HG03159 (cell line): ENCODE results near the gene CFAP69.
"Not testable (repeated sequence)": the region's sequence is repeated elsewhere in the genome, so short reads cannot be mapped to it uniquely, and the experiment has no call there.

Source experiments
- ATAC-seq: cut with Tn5 transposase; IDR thresholded peaks from one replicate; pipeline ENCODE4 v1.9.1; 2021; ENCODE audit warnings: mild to moderate bottlenecking, moderate library complexity; ENCODE audit not compliant: unreplicated experiment

The CFAP69 gene

DNA sequence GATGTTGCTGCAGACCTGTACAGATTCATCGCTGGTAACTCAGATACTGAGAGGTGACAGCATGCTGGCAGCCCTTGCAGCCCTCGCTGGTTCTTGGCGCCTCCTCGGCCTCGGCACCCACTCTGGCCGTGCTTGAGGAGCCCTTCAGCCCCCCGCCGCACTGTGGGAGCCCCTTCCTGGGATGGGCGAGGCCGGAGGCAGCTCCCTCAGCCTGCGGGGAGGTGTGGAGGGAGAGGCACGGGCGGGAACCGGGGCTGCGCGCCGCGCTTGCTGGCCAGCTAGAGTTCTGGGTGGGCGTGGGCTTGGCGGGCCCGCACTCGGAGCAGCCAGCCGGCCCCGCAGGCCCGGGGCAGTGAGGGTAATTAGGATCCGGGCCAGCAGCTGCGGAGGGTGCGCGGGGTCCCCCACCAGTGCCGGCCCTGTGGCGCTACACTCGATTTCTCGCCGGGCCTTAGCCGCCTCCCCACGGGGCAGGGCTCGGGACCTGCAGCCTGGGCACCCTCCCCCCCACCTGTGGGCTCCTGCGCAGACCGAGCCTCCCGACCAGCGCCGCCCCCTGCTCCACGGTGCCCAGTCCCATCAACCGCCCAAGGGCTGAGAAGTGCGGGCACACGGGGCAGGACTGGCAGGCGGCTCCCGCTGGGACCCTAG lies 89.3 kb downstream of the CFAP69 start:
- ATAC-seq, result no peak

DNA sequence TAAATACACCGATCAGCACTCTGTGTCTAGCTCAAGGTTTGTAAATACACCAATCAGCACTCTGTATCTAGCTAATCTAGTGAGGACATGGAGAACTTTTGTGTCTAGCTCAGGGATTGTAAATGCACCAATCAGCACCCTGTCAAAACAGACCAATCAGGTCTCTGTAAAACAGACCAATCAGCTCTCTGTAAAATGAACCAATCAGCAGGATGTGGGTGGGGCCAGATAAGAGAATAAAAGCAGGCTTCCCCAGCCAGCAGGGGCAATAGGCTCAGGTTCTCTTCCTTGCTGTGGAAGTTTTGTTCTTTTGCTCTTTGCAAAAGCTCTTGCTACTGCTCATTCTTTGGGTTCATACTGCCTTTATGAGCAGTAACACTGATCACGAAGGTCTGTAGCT lies 90.0 kb downstream of the CFAP69 start:
- ATAC-seq, result not testable (repeated sequence)

DNA sequence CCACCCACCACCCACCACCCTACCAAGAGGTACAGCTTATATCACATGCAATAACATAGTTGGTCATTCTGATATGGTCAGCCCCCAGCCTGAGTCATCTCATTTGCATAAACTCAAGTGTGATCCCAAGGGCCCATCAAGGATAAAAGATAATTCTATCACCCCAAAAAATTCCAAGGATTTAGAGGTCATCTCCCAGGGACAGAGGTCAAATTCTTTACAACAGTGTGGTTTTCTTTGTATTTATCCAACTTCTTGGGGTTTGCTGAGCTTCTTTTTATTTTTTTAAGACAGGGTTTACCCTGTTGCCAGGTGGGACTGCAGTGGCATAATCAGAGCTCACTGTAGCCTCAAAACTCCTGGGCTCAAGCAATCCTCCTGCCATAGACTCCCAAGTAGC lies 92.1 kb downstream of the CFAP69 start:
- ATAC-seq, result no peak

DNA sequence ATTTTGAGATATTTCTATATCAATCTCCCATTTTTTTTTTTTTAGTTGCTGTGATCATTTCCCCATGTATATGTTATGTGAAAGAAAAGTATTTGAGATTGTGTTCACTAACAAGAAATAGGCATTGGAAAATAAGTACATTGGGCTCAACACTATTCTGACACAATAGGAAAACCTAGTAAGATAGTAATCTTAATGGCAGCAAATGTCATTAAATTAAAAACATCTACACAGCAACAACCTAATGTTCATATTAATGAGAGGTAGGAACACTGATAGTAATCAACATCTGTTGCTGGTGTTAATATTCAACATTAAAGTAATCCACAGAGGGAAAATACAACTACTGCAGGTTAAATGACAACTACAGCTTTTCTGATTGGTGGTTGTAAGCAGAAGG lies 100.0 kb downstream of the CFAP69 start:
- no peak for ATAC-seq

DNA sequence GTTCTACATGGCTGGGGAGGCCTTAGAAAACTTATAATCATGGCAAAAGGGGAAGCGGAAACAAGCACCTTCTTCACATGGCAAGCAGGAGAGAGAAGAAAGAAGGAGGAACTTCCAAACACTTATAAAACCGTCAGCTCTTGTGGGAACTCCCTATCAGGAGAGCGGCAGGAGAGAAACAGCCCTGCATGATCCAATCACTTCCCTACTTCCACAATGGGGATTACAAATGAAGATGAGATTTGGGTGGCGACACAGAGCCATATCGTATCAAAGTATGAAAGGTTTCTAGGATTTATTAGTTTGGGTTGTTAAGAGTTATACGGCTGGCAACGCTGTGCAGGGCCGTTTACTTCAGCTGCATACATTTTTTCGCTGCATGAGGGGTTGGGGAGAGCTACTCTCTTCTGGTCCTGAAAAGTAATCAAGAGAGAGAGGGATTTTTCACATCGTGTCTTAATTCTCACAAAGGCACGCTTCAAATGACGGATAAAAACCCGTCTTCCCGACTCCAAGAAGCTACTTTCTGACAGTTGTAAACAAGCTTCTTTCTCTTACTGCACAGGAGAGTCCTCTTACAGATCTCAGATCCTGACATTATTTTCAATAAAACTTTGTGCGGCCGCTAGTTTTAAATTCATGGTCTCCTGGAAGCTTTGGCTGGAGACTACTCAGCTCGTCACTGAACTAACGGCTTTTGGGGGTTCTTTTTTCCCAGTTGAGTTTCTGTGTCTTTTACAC lies 100.8 kb downstream of the CFAP69 start:
- ATAC-seq, result peak; percentile 20

DNA sequence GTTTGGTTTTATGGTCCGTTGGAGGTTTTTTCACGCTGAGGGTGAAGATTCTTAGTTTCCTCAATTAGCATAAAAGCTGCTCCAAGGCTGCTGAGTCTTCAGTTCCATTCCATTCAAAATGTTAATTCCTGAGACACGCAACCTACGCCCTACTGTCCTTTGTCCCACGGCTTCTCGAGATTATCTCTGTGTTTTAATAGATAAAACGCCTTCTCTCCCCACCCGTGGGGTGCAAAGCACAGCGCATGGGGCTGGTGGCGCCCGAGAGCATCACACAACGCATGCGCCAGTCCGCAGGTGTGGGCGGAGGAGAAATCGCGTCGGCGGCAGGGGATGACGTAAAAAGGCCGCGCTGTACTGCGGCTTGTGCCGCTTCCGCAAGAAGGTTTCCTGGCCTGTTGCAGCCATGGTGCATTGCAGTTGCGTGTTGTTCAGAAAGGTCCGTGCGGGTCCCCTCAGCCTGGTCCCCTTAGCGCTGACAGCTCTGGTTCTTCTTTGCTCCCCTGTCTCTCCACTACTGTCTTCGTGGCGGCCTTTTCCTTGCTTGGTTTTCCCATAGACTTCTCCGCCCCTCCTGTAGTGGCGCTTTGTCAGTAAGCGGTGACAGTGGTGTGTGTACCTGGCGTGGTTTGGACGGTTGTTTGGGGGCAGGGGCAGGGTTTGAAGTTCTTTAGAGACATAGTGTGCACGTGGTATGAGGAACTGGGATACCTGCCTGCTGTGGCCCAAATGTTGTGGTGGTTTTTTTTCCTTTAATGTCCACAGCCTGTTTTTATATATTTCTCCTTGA lies 101.6 kb downstream of the CFAP69 start, which contains the start of gene GTPBP10:
TSS of gene GTPBP10 (plus strand) at position 381 of the 790 bp plus-strand sequence. CDS start at position 407, 26 bp downstream.
- ATAC-seq, result peak; percentile 94

DNA sequence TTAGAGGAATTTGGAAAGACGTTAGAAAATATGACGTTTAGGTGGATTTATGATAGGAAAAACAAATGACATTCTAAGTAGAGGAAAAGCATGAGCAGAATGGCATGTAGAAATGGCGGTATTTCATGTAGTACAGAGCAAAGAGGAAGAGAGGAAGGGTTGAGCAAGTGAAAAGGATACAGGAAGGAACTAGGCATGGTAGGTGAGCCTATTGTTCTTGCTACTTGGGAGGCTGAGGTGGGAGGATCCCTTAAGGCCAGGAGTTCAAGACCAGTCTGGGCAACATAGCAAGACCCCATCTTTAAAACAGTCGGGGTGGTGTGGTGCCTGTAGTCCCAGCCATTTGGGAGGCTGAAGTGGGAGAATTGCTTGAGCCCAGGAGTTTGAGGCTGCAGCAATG lies 102.8 kb downstream of the CFAP69 start:
- no peak for ATAC-seq

DNA sequence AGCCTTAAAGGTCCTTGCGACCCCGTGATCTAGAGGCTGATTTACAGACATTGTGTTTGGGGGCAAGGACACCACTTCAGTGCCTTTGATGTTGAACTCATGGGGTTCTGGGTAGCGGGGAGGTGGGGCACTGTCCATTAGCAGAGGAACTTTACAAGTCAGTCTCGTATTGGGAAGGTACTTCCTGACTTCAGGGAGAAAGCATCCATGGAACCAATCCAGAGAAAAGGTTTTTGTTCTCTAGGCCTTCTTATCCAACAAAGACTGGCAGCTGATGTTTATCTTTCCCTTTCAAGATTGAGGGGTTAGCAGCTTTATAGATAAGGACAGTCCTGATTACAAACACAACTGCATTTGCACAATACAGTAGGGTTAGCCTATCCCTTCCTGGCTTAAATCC lies 104.3 kb downstream of the CFAP69 start:
- ATAC-seq, result no peak

DNA sequence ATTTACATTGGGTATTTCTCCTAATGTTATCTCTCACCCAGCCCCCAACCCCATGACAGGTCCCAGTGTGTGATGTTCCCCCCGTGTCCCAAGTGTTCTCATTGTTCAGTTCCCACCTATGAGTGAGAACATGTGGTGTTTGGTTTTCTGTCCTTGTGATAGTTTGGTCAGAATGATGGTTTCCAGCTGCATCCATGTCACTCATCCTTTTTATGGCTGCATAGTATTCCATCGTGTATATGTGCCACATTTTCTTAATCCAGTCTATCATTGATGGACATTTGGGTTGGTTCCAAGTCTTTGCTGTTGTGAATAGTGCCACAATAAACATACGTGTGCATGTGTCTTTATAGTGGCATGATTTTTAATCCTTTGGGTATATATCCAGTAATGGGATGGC lies 105.1 kb downstream of the CFAP69 start:
- not testable (repeated sequence) for ATAC-seq

DNA sequence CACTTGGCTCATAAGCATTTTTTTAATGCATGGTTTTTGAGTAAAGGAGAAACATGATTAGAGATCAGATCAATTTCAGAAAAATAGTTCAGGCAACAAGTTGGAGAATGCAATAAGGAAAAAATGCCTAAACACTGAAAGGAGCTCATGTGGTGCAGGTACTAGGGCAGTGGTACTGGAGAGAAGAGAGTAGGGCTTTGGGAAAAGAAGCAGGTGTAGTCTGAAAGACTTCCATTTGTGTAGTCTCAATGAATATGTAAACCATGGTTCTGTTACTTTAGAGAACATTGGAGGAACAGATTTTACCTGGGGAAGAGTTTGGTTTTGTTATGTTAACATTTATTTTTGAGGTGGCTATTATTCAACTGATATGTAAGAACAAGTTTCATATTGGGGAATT lies 107.0 kb downstream of the CFAP69 start:
- ATAC-seq, result no peak
